ENCODE results near the gene CDIPT.
"Not testable (repeated sequence)": the region's sequence is repeated elsewhere in the genome, so short reads cannot be mapped to it uniquely, and the experiment has no call there.

Gene CDIPT

DNA sequence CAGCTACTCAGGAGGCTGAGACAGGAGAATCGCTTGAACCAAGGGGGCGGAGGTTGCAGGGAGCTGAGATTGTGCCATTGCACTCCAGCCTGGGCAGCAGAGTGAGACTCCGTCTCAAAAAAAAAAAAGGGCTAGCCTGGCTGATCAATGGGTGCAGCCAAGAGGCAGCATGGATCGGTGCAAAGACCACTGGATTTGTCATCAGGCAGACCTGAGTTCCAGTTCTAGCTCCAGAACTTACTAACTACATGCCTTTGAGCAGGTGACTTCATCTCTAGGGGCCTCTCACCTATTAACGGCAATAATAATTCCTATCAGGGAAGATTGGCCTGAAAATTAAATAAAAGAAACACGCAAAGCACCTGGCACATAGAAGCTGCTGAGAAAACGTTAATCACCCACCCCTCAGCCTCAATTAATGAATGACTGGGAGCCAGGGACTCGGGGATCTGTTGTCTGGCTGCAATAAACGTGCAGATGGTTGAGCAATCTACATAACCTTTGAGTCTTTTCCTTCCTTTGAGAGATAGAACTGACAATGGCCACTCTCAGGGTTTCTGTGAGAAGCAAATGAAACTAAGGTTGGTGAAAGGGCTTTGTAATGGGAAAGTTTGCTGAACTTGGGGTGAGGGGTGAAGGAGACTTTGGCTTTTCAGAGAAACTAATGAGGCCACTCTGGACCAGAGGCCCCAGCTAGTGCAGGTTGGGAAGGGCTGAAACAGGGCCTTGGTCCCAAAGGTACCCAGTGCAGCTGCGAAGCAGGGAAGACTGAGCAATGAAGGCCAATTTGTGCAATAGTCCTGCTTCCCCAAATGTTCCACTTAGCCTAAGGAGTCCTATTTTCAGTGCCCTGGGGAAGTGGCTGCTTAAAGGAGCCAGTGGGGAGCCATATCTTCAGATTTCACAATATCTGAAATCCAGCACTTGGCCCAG, 28.8 kb upstream of the CDIPT start:
- Mint-ChIP-seq H3K27ac (ENCODE audit: low read depth) (no peak overlapping the region), H3K36me3 (ENCODE audit: insufficient read depth) (no peaks in the 10 kb centered on the region), H3K9me3 (no peaks in the 10 kb centered on the region), H3K4me3 (no peak overlapping the region), H3K4me1 (no peaks in the 10 kb centered on the region), H3K27me3 (peaks cover 24% of the 10 kb centered on the region)
- no peak for ATAC-seq (replicated peaks; ENCODE audit: extremely low read depth, poor library complexity, severe bottlenecking)
- DNase-seq (ENCODE audit: low spot score in 2 of 2), result no peak

- not testable (repeated sequence) for H3K36me3 Mint-ChIP-seq (ENCODE audit: insufficient read depth); H3K4me3 Mint-ChIP-seq; DNase-seq (ENCODE audit: low spot score in 2 of 2); H3K4me1 Mint-ChIP-seq; H3K27ac Mint-ChIP-seq (ENCODE audit: low read depth); H3K9me3 Mint-ChIP-seq; H3K27me3 Mint-ChIP-seq; ATAC-seq (replicated peaks; ENCODE audit: extremely low read depth, poor library complexity, severe bottlenecking)
Measured at GRCh38 chr16:29889372-29889771, 26.3 kb upstream of the CDIPT start.

DNA sequence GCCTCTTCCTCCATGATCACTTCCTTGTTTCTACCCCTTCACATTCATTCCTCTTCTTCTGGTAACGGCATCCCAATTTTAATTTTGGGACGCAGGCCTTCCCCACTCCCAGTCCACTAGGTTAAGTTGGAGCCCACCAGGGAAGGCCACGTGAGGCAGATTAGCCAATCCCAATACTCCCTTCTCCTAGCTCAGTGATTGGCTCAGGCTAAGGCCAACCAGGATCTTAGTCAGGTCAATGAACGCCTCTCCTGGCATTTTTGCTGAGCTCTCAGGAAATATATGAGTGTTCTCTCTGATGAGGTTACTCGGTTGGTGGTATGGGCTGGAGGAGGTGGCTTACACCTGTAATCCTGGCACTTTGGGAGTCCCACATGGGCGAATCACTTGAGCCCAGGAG, 21.0 kb upstream of the CDIPT start:
- ATAC-seq (replicated peaks; ENCODE audit: extremely low read depth, poor library complexity, severe bottlenecking), result no peak

GRCh38 chr16:29881050-29881449, 18.0 kb upstream of the CDIPT start:
- Mint-ChIP-seq H3K4me1 (peaks cover 22% of the 10 kb centered on the region), H3K4me3 (no peak overlapping the region), H3K27me3 (peaks cover 62% of the 10 kb centered on the region), H3K27ac (ENCODE audit: low read depth) (no peak overlapping the region), H3K9me3 (no peaks in the 10 kb centered on the region), H3K36me3 (ENCODE audit: insufficient read depth) (no peaks in the 10 kb centered on the region)
- DNase-seq (ENCODE audit: low spot score in 2 of 2) (no peak), ATAC-seq (replicated peaks; ENCODE audit: extremely low read depth, poor library complexity, severe bottlenecking) (no peak)

More for the DNA sequence above, 21.0 kb upstream of the CDIPT start:
- Mint-ChIP-seq H3K27ac (ENCODE audit: low read depth) (no peak overlapping the region), H3K27me3 (peaks cover 38% of the 10 kb centered on the region), H3K36me3 (ENCODE audit: insufficient read depth) (no peaks in the 10 kb centered on the region), H3K4me3 (no peak overlapping the region), H3K4me1 (no peaks in the 10 kb centered on the region), H3K9me3 (no peaks in the 10 kb centered on the region)
- no peak for DNase-seq (ENCODE audit: low spot score in 2 of 2)

DNA sequence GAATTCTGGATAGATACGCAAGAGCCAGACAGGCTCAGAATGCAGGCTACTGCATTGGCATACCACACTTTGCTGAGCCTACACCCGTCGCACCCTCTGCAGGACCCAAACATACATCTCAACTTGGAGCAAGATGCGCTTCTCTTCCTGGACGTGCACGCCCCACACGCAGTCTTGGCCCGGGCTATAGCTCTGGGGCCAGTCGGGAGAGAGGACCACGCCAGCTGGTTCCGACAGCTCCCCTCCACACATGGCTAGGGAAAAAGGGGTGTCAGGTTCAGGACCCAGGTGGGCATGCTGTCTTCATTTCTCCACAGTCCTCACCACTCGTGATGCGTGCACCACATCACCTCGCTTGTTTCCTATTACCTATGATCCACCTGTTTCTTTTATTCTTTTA, 15.1 kb upstream of the CDIPT start:
- peaks cover 26% of the 10 kb centered on the region for H3K4me1 Mint-ChIP-seq
- peaks cover 48% of the 10 kb centered on the region for H3K27me3 Mint-ChIP-seq
- ATAC-seq (replicated peaks; ENCODE audit: extremely low read depth, poor library complexity, severe bottlenecking) (no peak), DNase-seq (ENCODE audit: low spot score in 2 of 2) (no peak)
- H3K4me3 Mint-ChIP-seq, result no peak overlapping the region
- no peaks in the 10 kb centered on the region for H3K36me3 Mint-ChIP-seq (ENCODE audit: insufficient read depth)
- H3K9me3 Mint-ChIP-seq, result no peaks in the 10 kb centered on the region
- no peak overlapping the region for H3K27ac Mint-ChIP-seq (ENCODE audit: low read depth)

- Mint-ChIP-seq H3K27me3 (peaks cover 40% of the 10 kb centered on the region), H3K4me1 (peaks cover 26% of the 10 kb centered on the region), H3K9me3 (no peaks in the 10 kb centered on the region), H3K4me3 (peak overlapping the region; percentile 59), H3K27ac (ENCODE audit: low read depth) (no peak overlapping the region), H3K36me3 (ENCODE audit: insufficient read depth) (no peaks in the 10 kb centered on the region)
- DNase-seq (ENCODE audit: low spot score in 2 of 2) (no peak), ATAC-seq (replicated peaks; ENCODE audit: extremely low read depth, poor library complexity, severe bottlenecking) (peak; percentile 65)
Measured at GRCh38 chr16:29877266-29877961, 14.4 kb upstream of the CDIPT start.

DNA sequence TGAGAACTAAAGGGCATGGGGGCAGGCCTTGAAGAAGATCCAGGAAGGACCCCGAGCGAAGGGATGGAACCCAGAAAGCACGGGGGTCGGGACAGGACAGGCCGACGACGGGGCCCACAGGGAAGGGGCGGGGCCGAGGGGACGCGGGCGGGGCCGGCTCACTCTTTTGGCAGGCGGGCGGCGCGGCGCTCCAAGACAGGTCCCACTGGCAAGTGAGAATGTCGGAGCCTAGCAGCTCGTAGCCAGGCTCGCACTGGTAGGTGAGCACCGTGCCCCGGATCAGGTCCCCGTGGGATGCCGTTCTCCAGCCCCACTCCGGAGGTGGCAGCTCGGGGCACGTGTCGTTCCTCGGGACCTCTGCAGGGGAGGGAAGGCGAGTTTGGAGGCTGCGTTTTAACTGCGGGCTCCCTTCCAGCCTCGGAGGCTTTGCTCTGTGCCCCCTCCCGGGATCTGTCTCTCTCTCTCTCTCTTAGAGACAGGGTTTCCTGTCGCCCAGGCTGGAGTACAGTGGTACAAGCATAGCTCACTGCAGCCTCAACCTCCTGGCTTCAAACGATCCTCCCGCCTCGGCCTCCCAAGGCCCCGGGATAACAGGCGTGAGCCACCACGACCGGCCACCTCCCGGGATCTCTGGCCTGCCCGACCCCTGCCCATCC, 13.7 kb upstream of the CDIPT start:
- H3K4me1 Mint-ChIP-seq, result peaks cover 26% of the 10 kb centered on the region
- no peak overlapping the region for H3K27ac Mint-ChIP-seq (ENCODE audit: low read depth)
- ATAC-seq (replicated peaks; ENCODE audit: extremely low read depth, poor library complexity, severe bottlenecking) (no peak), DNase-seq (ENCODE audit: low spot score in 2 of 2) (no peak)
- peak overlapping the region; percentile 59 for H3K4me3 Mint-ChIP-seq
- peaks cover 40% of the 10 kb centered on the region for H3K27me3 Mint-ChIP-seq
- no peaks in the 10 kb centered on the region for H3K9me3 Mint-ChIP-seq
- H3K36me3 Mint-ChIP-seq (ENCODE audit: insufficient read depth), result no peaks in the 10 kb centered on the region

DNA sequence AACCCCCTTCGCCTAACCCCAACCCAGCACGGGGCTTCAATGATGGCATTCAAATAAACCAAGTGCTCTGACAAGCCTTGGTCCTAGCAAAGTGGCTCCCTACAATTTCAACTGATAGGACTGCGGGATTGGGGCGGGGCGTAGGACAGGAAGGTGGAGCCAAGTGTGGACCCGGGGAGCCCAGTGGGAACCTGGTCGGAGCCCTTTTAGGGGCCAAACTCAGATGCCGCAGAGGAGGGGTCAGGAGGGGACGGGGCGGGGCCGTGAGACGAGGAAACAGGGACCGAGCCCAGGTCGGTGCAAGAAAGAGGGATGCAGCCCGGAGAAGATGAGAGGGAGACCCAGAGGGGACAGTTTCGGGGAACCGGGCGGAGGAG, 13.2 kb upstream of the CDIPT start:
- H3K4me1 Mint-ChIP-seq, result peaks cover 26% of the 10 kb centered on the region
- H3K27ac Mint-ChIP-seq (ENCODE audit: low read depth), result no peak overlapping the region
- no peaks in the 10 kb centered on the region for H3K36me3 Mint-ChIP-seq (ENCODE audit: insufficient read depth)
- peak overlapping the region; percentile 59 for H3K4me3 Mint-ChIP-seq
- H3K9me3 Mint-ChIP-seq, result no peaks in the 10 kb centered on the region
- peaks cover 40% of the 10 kb centered on the region for H3K27me3 Mint-ChIP-seq
- ATAC-seq (replicated peaks; ENCODE audit: extremely low read depth, poor library complexity, severe bottlenecking), result no peak
- no peak for DNase-seq (ENCODE audit: low spot score in 2 of 2)

GRCh38 chr16:29875206-29875605, 12.2 kb upstream of the CDIPT start:
- ATAC-seq (replicated peaks; ENCODE audit: extremely low read depth, poor library complexity, severe bottlenecking) (no peak), DNase-seq (ENCODE audit: low spot score in 2 of 2) (no peak)
- H3K4me3 Mint-ChIP-seq, result no peak overlapping the region
- H3K9me3 Mint-ChIP-seq, result no peaks in the 10 kb centered on the region
- peaks cover 26% of the 10 kb centered on the region for H3K4me1 Mint-ChIP-seq
- no peak overlapping the region for H3K27ac Mint-ChIP-seq (ENCODE audit: low read depth)
- peaks cover 40% of the 10 kb centered on the region for H3K27me3 Mint-ChIP-seq
- no peaks in the 10 kb centered on the region for H3K36me3 Mint-ChIP-seq (ENCODE audit: insufficient read depth)

DNA sequence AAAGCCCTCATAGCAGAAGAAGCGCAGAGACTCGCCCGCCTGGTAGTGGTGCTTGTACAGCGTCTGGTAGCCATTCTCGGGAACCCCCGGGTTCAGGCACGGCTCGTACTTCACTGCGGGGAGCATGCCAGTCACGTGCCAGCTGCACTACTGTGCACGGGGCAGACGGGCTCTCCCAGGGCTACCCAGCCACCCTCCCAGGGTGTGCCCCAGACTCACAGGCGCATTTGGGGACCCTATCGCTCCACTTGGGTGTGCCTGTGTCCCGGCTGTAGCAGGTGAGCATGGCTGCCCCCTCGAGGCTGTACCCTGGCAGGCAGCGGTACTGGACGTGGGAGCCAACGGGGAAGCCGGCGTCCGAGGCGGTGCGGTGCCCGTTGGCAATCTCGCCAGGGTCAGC, 10.3 kb upstream of the CDIPT start:
- no peak for ATAC-seq (replicated peaks; ENCODE audit: extremely low read depth, poor library complexity, severe bottlenecking)
- H3K9me3 Mint-ChIP-seq, result no peaks in the 10 kb centered on the region
- H3K4me1 Mint-ChIP-seq, result peaks cover 26% of the 10 kb centered on the region
- no peak overlapping the region for H3K4me3 Mint-ChIP-seq
- no peaks in the 10 kb centered on the region for H3K36me3 Mint-ChIP-seq (ENCODE audit: insufficient read depth)
- peaks cover 30% of the 10 kb centered on the region for H3K27me3 Mint-ChIP-seq
- no peak overlapping the region for H3K27ac Mint-ChIP-seq (ENCODE audit: low read depth)
- DNase-seq (ENCODE audit: low spot score in 2 of 2), result no peak

DNA sequence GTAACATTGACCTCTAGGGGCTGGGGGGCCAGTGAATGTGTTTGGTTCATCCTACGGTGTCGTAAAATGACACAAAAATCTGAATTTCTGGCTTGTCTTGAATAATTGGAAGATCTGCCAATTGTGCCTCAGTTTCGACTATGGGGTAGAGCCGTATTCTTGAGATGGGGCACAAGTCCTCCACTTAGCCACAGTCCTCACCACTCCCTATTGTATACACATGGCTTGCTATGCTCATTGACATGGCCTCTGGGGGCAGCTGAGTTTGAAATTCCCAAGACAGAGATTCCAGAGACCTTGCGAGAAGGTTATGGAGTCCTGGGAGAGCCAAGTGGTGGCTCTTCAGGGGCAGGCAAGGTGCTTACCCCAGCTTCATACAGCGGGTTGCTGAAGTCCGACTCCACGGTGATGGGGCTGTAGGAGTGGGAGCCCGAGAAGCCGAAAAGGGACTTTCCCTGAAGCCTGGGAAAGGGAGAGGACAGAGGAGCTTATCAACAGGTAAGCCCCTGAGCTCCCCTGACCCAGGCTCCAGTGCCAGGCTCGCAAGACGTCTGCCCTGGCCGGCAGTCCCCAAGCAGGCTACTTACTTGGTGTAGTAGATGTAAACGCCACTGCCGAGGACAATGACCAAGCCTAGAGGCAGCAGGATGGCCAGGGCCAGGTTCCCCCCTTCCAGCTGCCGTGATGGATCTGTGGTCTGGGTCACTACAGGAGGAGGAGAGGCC, 9.0 kb upstream of the CDIPT start:
- DNase-seq (ENCODE audit: low spot score in 2 of 2) (no peak), ATAC-seq (replicated peaks; ENCODE audit: extremely low read depth, poor library complexity, severe bottlenecking) (no peak)
- Mint-ChIP-seq H3K36me3 (ENCODE audit: insufficient read depth) (no peaks in the 10 kb centered on the region), H3K4me1 (peaks cover 18% of the 10 kb centered on the region), H3K4me3 (no peak overlapping the region), H3K9me3 (no peaks in the 10 kb centered on the region), H3K27me3 (peaks cover 24% of the 10 kb centered on the region), H3K27ac (ENCODE audit: low read depth) (no peak overlapping the region)

- H3K36me3 Mint-ChIP-seq (ENCODE audit: insufficient read depth); H3K4me3 Mint-ChIP-seq; H3K27ac Mint-ChIP-seq (ENCODE audit: low read depth); H3K9me3 Mint-ChIP-seq; ATAC-seq (replicated peaks; ENCODE audit: extremely low read depth, poor library complexity, severe bottlenecking); H3K27me3 Mint-ChIP-seq; H3K4me1 Mint-ChIP-seq; DNase-seq (ENCODE audit: low spot score in 2 of 2): not testable (repeated sequence)
Measured at GRCh38 chr16:29869067-29869466, 6.0 kb upstream of the CDIPT start.
